Measurements from ENCODE around the gene EXOC5. TPM values are rescaled to one million over a fixed set of nuclear protein-coding genes. Genes with fewer than 3 reads are reported as not detected.

EXOC5 gene
- polyA plus RNA-seq, 1 donor from 2014 or later, result 138 TPM

- H3F3A ChIP-seq (ENCODE audit: insufficient read depth, low read length, poor library complexity, severe bottlenecking), result no peaks in the 10 kb centered on the region
Measured at GRCh38 chr14:57262117-57262516, 6.6 kb downstream of the EXOC5 start.

DNA sequence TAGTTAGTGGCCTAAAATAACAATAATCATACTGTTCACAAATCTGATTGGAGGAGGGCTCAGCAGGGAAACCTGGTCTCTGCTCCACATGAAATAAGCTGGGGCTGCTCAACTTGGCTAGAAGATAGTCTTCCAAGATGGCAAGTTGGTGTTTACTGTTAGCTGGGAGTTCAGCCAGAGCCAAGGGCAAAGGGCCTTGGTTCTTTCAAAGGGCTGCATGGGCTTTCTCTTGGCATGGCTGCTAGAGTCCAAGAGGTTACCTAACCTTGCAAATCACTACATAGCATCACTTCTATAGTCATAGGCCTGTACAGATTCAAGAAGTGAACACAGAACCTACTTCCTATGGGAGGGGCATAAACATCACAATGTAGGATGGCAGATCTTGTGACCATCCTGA lies 7.1 kb downstream of the EXOC5 start:
- no peaks in the 10 kb centered on the region for H3K9me2 ChIP-seq (ENCODE audit: insufficient read depth, low read length)
- no peak overlapping the region for H3K9ac ChIP-seq (ENCODE audit: low read length)
- H3K4me3 ChIP-seq (ENCODE audit: low read length), result no peak overlapping the region
- no peak overlapping the region for H3K4me2 ChIP-seq (ENCODE audit: low read length)
- H3K9me3 ChIP-seq (ENCODE audit: low read length), result no peaks in the 10 kb centered on the region
- TF ChIP-seq, protein P1, sequence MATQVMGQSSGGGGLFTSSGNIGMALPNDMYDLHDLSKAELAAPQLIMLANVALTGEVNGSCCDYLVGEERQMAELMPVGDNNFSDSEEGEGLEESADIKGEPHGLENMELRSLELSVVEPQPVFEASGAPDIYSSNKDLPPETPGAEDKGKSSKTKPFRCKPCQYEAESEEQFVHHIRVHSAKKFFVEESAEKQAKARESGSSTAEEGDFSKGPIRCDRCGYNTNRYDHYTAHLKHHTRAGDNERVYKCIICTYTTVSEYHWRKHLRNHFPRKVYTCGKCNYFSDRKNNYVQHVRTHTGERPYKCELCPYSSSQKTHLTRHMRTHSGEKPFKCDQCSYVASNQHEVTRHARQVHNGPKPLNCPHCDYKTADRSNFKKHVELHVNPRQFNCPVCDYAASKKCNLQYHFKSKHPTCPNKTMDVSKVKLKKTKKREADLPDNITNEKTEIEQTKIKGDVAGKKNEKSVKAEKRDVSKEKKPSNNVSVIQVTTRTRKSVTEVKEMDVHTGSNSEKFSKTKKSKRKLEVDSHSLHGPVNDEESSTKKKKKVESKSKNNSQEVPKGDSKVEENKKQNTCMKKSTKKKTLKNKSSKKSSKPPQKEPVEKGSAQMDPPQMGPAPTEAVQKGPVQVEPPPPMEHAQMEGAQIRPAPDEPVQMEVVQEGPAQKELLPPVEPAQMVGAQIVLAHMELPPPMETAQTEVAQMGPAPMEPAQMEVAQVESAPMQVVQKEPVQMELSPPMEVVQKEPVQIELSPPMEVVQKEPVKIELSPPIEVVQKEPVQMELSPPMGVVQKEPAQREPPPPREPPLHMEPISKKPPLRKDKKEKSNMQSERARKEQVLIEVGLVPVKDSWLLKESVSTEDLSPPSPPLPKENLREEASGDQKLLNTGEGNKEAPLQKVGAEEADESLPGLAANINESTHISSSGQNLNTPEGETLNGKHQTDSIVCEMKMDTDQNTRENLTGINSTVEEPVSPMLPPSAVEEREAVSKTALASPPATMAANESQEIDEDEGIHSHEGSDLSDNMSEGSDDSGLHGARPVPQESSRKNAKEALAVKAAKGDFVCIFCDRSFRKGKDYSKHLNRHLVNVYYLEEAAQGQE (IDR thresholded peaks at IDR 0.05; ENCODE audit: borderline replicate concordance), result no peak
- TF ChIP-seq SMC3 (conservative IDR thresholded peaks at IDR 0.05; ENCODE audit: poor library complexity), result no peak
- no peak for TF ChIP-seq EZH2 (IDR thresholded peaks at IDR 0.05; ENCODE audit: borderline replicate concordance, insufficient read depth, low read length, poor library complexity, severe bottlenecking)
- TF ChIP-seq RAD21 (conservative IDR thresholded peaks at IDR 0.05), result no peak
- TF ChIP-seq TAF1 (IDR thresholded peaks at IDR 0.05; ENCODE audit: low read depth), result no peak
- TF ChIP-seq POLR2AphosphoS5 (IDR thresholded peaks at IDR 0.05), result no peak
- TF ChIP-seq, protein P2, sequence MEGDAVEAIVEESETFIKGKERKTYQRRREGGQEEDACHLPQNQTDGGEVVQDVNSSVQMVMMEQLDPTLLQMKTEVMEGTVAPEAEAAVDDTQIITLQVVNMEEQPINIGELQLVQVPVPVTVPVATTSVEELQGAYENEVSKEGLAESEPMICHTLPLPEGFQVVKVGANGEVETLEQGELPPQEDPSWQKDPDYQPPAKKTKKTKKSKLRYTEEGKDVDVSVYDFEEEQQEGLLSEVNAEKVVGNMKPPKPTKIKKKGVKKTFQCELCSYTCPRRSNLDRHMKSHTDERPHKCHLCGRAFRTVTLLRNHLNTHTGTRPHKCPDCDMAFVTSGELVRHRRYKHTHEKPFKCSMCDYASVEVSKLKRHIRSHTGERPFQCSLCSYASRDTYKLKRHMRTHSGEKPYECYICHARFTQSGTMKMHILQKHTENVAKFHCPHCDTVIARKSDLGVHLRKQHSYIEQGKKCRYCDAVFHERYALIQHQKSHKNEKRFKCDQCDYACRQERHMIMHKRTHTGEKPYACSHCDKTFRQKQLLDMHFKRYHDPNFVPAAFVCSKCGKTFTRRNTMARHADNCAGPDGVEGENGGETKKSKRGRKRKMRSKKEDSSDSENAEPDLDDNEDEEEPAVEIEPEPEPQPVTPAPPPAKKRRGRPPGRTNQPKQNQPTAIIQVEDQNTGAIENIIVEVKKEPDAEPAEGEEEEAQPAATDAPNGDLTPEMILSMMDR (IDR thresholded peaks at IDR 0.05; ENCODE audit: poor library complexity, severe bottlenecking), result no peak
- no peak for TF ChIP-seq EP300 (conservative IDR thresholded peaks at IDR 0.05; ENCODE audit: poor library complexity, severe bottlenecking)
- no peaks in the 10 kb centered on the region for H3K27me3 ChIP-seq (ENCODE audit: insufficient read depth, low read depth, low read length)
- H3K36me3 ChIP-seq (ENCODE audit: insufficient read depth, low read length), result no peaks in the 10 kb centered on the region
- no peak overlapping the region for H3K27ac ChIP-seq (ENCODE audit: low read length)
- no peaks in the 10 kb centered on the region for H4K20me1 ChIP-seq (ENCODE audit: insufficient read depth)
- H2AFZ ChIP-seq (ENCODE audit: low read depth, low read length), result no peak overlapping the region
- no peaks in the 10 kb centered on the region for H3F3A ChIP-seq (ENCODE audit: insufficient read depth, low read length, poor library complexity, severe bottlenecking)
- H3K79me2 ChIP-seq (replicated peaks; ENCODE audit: insufficient read depth, low read length), result peaks cover 93% of the 10 kb centered on the region

More at GRCh38 chr14:57262117-57262516, 6.6 kb downstream of the EXOC5 start:
- Histone ChIP-seq H3K9me3 (ENCODE audit: low read length) (no peaks in the 10 kb centered on the region), H3K9ac (ENCODE audit: low read length) (no peak overlapping the region), H3K27me3 (ENCODE audit: insufficient read depth, low read depth, low read length) (no peaks in the 10 kb centered on the region), H3K79me2 (replicated peaks; ENCODE audit: insufficient read depth, low read length) (peaks cover 93% of the 10 kb centered on the region), H3K4me2 (ENCODE audit: low read length) (no peak overlapping the region), H2AFZ (ENCODE audit: low read depth, low read length) (no peak overlapping the region), H3K9me2 (ENCODE audit: insufficient read depth, low read length) (no peaks in the 10 kb centered on the region), H3K27ac (ENCODE audit: low read length) (no peak overlapping the region), H4K20me1 (ENCODE audit: insufficient read depth) (no peaks in the 10 kb centered on the region), H3K4me3 (ENCODE audit: low read length) (no peak overlapping the region), H3K36me3 (ENCODE audit: insufficient read depth, low read length) (no peaks in the 10 kb centered on the region)
- TF ChIP-seq, protein P1 (IDR thresholded peaks at IDR 0.05; ENCODE audit: borderline replicate concordance), result no peak
- TF ChIP-seq POLR2AphosphoS5 (IDR thresholded peaks at IDR 0.05) (no peak), RAD21 (conservative IDR thresholded peaks at IDR 0.05) (no peak), SMC3 (conservative IDR thresholded peaks at IDR 0.05; ENCODE audit: poor library complexity) (no peak), EZH2 (IDR thresholded peaks at IDR 0.05; ENCODE audit: borderline replicate concordance, insufficient read depth, low read length, poor library complexity, severe bottlenecking) (no peak), MXI1 (conservative IDR thresholded peaks at IDR 0.05; ENCODE audit: poor library complexity, severe bottlenecking) (no peak), TAF1 (IDR thresholded peaks at IDR 0.05; ENCODE audit: low read depth) (no peak), EP300 (conservative IDR thresholded peaks at IDR 0.05; ENCODE audit: poor library complexity, severe bottlenecking) (no peak)
- TF ChIP-seq, protein P2 (IDR thresholded peaks at IDR 0.05; ENCODE audit: poor library complexity, severe bottlenecking), result no peak
